ENCODE measurements around the gene SEC14L6.

The SEC14L6 gene

GRCh38 chr22:30531651-30532608 is 14.6 kb downstream of the SEC14L6 start:
- no peak for DNase-seq

GRCh38 chr22:30526656-30527055 is 19.9 kb downstream of the SEC14L6 start:
- DNase-seq: no peak

- DNase-seq: no peak
These were observed 22.7 kb downstream of the SEC14L6 start for GRCh38 chr22:30523646-30524489.

GRCh38 chr22:30521368-30522156 is 25.0 kb downstream of the SEC14L6 start:
- no peak for DNase-seq

- no peak for DNase-seq
These were observed 26.6 kb downstream of the SEC14L6 start for GRCh38 chr22:30519842-30520425.

GRCh38 chr22:30516731-30517130 is 29.8 kb downstream of the SEC14L6 start:
- no peak for DNase-seq

- DNase-seq: no peak
These were observed 30.3 kb downstream of the SEC14L6 start for GRCh38 chr22:30516273-30516672.

GRCh38 chr22:30514252-30514651 is 32.3 kb downstream of the SEC14L6 start:
- no peak for DNase-seq

- DNase-seq: no peak
These were observed 33.1 kb downstream of the SEC14L6 start for GRCh38 chr22:30513462-30513861.

GRCh38 chr22:30511911-30512310 is 34.6 kb downstream of the SEC14L6 start:
- no peak for DNase-seq

GRCh38 chr22:30511109-30511508 is 35.4 kb downstream of the SEC14L6 start:
- DNase-seq: no peak

- no peak for DNase-seq
These were observed 38.3 kb downstream of the SEC14L6 start for GRCh38 chr22:30508216-30508615.

GRCh38 chr22:30507670-30508069 is 38.9 kb downstream of the SEC14L6 start:
- no peak for DNase-seq

GRCh38 chr22:30506507-30506968 is 40.0 kb downstream of the SEC14L6 start:
- no peak for DNase-seq

GRCh38 chr22:30503551-30503950 is 43.0 kb downstream of the SEC14L6 start:
- no peak for DNase-seq

GRCh38 chr22:30502911-30503310 is 43.6 kb downstream of the SEC14L6 start:
- DNase-seq: no peak

GRCh38 chr22:30502153-30502552 is 44.4 kb downstream of the SEC14L6 start:
- DNase-seq: no peak

- no peak for DNase-seq
These were observed 45.9 kb downstream of the SEC14L6 start for GRCh38 chr22:30500628-30501027.

GRCh38 chr22:30497466-30498150 is 48.9 kb downstream of the SEC14L6 start:
- DNase-seq: no peak

- DNase-seq: no peak
These were observed 51.3 kb downstream of the SEC14L6 start for GRCh38 chr22:30495041-30495784.

GRCh38 chr22:30492144-30492543 is 54.4 kb downstream of the SEC14L6 start:
- DNase-seq: no peak

Data from NCI-H524 treated with DMSO at 0.1 percent for 48 hours (cell line).